ENCODE results near the gene JAK1. TPM values are rescaled to one million over a fixed set of nuclear protein-coding genes. Genes with fewer than 3 reads are reported as not detected.

JAK1 gene
- total and polyA plus RNA-seq, 9 of the 15 experiments (the other 6 are each of a cell fraction or from before 2014, with no cell fraction given): 9.7 to 44.1 (median 42.5) TPM

DNA sequence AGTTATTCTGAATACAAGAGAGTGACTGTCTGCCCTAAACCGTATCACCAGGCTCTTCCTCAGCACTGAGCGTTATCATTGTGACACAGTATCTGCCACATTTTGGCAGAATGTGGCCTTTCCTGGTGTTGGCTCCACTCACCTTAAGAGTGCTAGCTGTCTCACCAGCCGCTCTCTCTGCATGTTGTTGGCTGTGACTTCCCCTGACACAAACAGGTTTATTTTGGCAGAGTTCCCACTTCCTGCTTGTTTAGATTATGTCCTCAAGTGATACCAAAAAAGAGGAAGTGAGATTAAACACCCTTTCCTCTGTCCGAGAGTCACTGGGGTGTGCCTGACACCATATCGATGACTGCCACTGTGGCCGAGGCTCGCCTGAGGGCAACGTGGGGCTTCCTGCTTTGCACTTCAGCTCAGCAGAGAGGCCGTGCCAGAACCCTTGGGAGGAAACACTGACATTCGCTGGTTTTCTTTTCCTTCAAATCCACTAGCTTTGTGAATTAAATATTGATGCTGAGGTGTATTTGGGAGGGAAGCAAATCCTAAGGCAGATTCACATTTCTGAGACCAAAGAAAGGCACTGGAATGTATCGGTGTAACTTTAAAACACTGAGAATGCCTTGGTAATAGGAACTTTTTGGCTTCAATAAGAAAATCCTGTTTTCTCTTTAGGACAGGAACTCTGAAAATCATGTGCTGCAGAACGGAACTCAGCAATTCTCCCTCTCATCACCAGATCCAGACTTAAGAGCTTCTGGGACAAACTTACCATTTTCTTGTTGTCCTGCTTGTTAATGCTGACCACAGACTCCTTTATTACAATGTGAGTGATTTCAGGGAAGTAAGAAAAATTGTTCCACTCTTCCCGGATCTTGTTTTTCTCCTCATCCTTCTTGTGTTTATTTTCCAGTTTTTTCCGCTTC is 102.1 kb downstream of the JAK1 start (continued):
- TF ChIP-seq, protein P1, sequence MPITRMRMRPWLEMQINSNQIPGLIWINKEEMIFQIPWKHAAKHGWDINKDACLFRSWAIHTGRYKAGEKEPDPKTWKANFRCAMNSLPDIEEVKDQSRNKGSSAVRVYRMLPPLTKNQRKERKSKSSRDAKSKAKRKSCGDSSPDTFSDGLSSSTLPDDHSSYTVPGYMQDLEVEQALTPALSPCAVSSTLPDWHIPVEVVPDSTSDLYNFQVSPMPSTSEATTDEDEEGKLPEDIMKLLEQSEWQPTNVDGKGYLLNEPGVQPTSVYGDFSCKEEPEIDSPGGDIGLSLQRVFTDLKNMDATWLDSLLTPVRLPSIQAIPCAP (CRISPR knock-in tag; IDR thresholded peaks at IDR 0.05; ENCODE audit: borderline replicate concordance): no peak
- TF ChIP-seq ASH1L (IDR thresholded peaks at IDR 0.05; ENCODE audit: borderline replicate concordance, low read depth, partially characterized antibody) (no peak), TSC22D4 (tag; IDR thresholded peaks at IDR 0.05) (no peak), FOXA1 (IDR thresholded peaks at IDR 0.05; ENCODE audit: borderline replicate concordance) (peak; percentile 45; the same call in 1 of the 2 replicates), TEAD2 (tag; IDR thresholded peaks at IDR 0.05) (no peak), KDM1A (IDR thresholded peaks at IDR 0.05) (peak; percentile 94), TEAD1 (CRISPR knock-in tag; IDR thresholded peaks at IDR 0.05) (peak in 1 of 2 experiments; percentile 66; a peak in 1 of 4 replicates), SOX6 (IDR thresholded peaks at IDR 0.05) (peak; percentile 94), JUND (IDR thresholded peaks at IDR 0.05; ENCODE audit: borderline replicate concordance, low read depth, low read length) (peak; percentile 79), JUND (tag; IDR thresholded peaks at IDR 0.05; ENCODE audit: borderline replicate concordance, low read depth, low read length) (no peak; the same call in 2 of the 3 replicates), GABPB1 (CRISPR knock-in tag; IDR thresholded peaks at IDR 0.05) (peak; percentile 74), ERF (CRISPR knock-in tag; IDR thresholded peaks at IDR 0.05) (no peak), MAFG (tag; conservative IDR thresholded peaks at IDR 0.05) (no peak), ZNF395 (CRISPR knock-in tag; IDR thresholded peaks at IDR 0.05) (no peak), ELF1 (tag; IDR thresholded peaks at IDR 0.05) (peak; percentile 90), KDM4B (IDR thresholded peaks at IDR 0.05; ENCODE audit: borderline replicate concordance in 2 of 2, low read depth in 1 of 2) (no peak), NR2F6 (CRISPR knock-in tag; IDR thresholded peaks at IDR 0.05) (no peak), ATF4 (CRISPR knock-in tag; IDR thresholded peaks at IDR 0.05) (no peak), PPARD (CRISPR knock-in tag; IDR thresholded peaks at IDR 0.05) (no peak), BACH1 (tag; IDR thresholded peaks at IDR 0.05) (peak; percentile 64; the same call in 1 of the 2 replicates), TBP (optimal IDR thresholded peaks at IDR 0.05; ENCODE audit: low read depth, low read length) (peak; percentile 65), ZNF224 (CRISPR knock-in tag; IDR thresholded peaks at IDR 0.05) (no peak), SRF (CRISPR knock-in tag; IDR thresholded peaks at IDR 0.05) (no peak)
- TF ChIP-seq, protein P2, sequence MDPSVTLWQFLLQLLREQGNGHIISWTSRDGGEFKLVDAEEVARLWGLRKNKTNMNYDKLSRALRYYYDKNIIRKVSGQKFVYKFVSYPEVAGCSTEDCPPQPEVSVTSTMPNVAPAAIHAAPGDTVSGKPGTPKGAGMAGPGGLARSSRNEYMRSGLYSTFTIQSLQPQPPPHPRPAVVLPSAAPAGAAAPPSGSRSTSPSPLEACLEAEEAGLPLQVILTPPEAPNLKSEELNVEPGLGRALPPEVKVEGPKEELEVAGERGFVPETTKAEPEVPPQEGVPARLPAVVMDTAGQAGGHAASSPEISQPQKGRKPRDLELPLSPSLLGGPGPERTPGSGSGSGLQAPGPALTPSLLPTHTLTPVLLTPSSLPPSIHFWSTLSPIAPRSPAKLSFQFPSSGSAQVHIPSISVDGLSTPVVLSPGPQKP (CRISPR knock-in tag; IDR thresholded peaks at IDR 0.05): no peak

Measured in K562 (cell line).